PC-3 (cell line): ENCODE measurements around the gene C6orf136. TPM values are rescaled to one million over a fixed set of nuclear protein-coding genes. Genes with fewer than 3 reads are reported as not detected.
A peak's percentile ranks its signal among the peaks of the same experiment; 100 is the strongest.

Experiments
- ATAC-seq: fragments of 200-7000 bp; cut with Tn5 transposase; 2 replicates; pipeline ENCODE4 v1.9.1; 2020; ENCODE audit warnings: mild to moderate bottlenecking, moderate library complexity
- BruUV-seq: library from RNA; stranded (reverse); fragments of 400-500 nt; replicated peaks from 2 replicates; lab custom pipeline; 2021; lab: Mats Ljungman, UMichigan
- CTCF ChIA-PET: fragments of 300-600 bp; sonication (Branson Sonifier 250); formaldehyde crosslinking; loops from one replicate; lab custom pipeline; 2022; ENCODE audit warnings: antibody characterized with exemption; lab: Charles Lee
- POLR2A ChIA-PET: fragments of 300-600 bp; sonication (Branson Sonifier 250); formaldehyde crosslinking; loops from one replicate; lab custom pipeline; 2022; ENCODE audit warnings: antibody characterized with exemption; ENCODE audit not compliant: unreplicated experiment; lab: Charles Lee
- DNase-seq: peaks from one replicate; pipeline ENCODE4 v3.0.0-alpha.2; 2015
- H2AFZ ChIP-seq: fragments of 300-600 bp; sonication (generic); 2 replicates; pipeline ENCODE4 v1.6.0; 2016; ENCODE audit warnings: antibody characterized with exemption, low read length
- H3F3A ChIP-seq: fragments of 300-600 bp; sonication (generic); one replicate; pipeline ENCODE4 v1.6.0; 2017; ENCODE audit warnings: antibody characterized with exemption, low read length, control low read depth, mild to moderate bottlenecking; ENCODE audit not compliant: unreplicated experiment
- H3K27ac ChIP-seq: fragments of 300-600 bp; sonication (generic); 2 replicates; pipeline ENCODE4 v1.5.1; 2016; ENCODE audit warnings: mild to moderate bottlenecking, low read length
- H3K27me3 ChIP-seq: fragments of 300-600 bp; sonication (generic); 2 replicates; pipeline ENCODE4 v1.6.1; 2016; ENCODE audit warnings: low read length, mixed read lengths
- H3K36me3 ChIP-seq: fragments of 300-600 bp; sonication (generic); 2 replicates; pipeline ENCODE4 v1.6.1; 2016; ENCODE audit warnings: low read depth, mixed run types, low read length, mixed read lengths
- H3K4me1 ChIP-seq: fragments of 300-600 bp; sonication (generic); 2 replicates; pipeline ENCODE4 v1.5.1; 2016; ENCODE audit warnings: low read length; ENCODE audit not compliant: insufficient read depth
- H3K4me2 ChIP-seq: fragments of 300-600 bp; sonication (generic); 2 replicates; pipeline ENCODE4 v1.6.0; 2016; ENCODE audit warnings: low read length
- H3K4me3 ChIP-seq: fragments of 300-600 bp; sonication (generic); 2 replicates; pipeline ENCODE4 v1.5.1; 2016; ENCODE audit warnings: mild to moderate bottlenecking, low read length, mixed read lengths
- H3K79me2 ChIP-seq: fragments of 300-600 bp; sonication (generic); 2 replicates; pipeline ENCODE4 v1.6.1; 2017; ENCODE audit warnings: low read length, mixed read lengths
- H3K9ac ChIP-seq: fragments of 300-600 bp; sonication (generic); 2 replicates; pipeline ENCODE4 v1.6.0; 2016; ENCODE audit warnings: mild to moderate bottlenecking, low read length
- H3K9me2 ChIP-seq: fragments of 300-600 bp; sonication (generic); replicated peaks from 2 replicates; pipeline ENCODE4 v1.6.1; 2016; ENCODE audit warnings: mixed run types, low read length, mixed read lengths
- H3K9me3 ChIP-seq: fragments of 300-600 bp; sonication (generic); 2 replicates; pipeline ENCODE4 v1.6.1; 2016; ENCODE audit warnings: low read length, mixed read lengths
- H4K20me1 ChIP-seq: fragments of 300-600 bp; sonication (generic); 2 replicates; pipeline ENCODE4 v1.6.1; 2016; ENCODE audit warnings: low read length, mixed read lengths
- EZH2 ChIP-seq: fragments of 300-600 bp; sonication (generic); IDR thresholded peaks from one replicate; pipeline ENCODE4 v1.6.1; 2017; ENCODE audit warnings: antibody characterized with exemption, mild to moderate bottlenecking, low read length; ENCODE audit not compliant: unreplicated experiment
- EZH2phosphoT487 ChIP-seq: fragments of 300-600 bp; sonication (generic); IDR thresholded peaks from 2 replicates; pipeline ENCODE4 v1.6.1; 2018; ENCODE audit warnings: mild to moderate bottlenecking, antibody characterized with exemption, low read length, borderline replicate concordance
- intact Hi-C: fragments of 100-400 bp; cut with micrococcal nuclease; formaldehyde crosslinking; loops from 2 replicates; pipeline ENCODE4 v1.9.0; 2023
- total RNA-seq: library from RNA; depleted of rRNA; stranded (reverse); fragments of >200 nt; gene quantifications from 2 replicates; pipeline ENCODE4 v1.2.3, GENCODE V29; 2014
- TF ChIP-seq, protein P1 (sequence below): fragments of 300-600 bp; sonication (generic); conservative IDR thresholded peaks from 2 replicates; pipeline ENCODE4 v1.5.1; 2017; ENCODE audit warnings: antibody characterized with exemption, low read depth, mild to moderate bottlenecking, low read length

Gene C6orf136
- total RNA-seq, 1 experiment from 2014 or later = 18.7 TPM

GRCh38 chr6:30615219-30615957 is 31.5 kb upstream of the C6orf136 start:
- POLR2A ChIA-PET = interaction anchor here (0.5 to 0.9 kb wide), 9 partner anchors 22 to 1140 kb away, joined by 3 to 32 read pairs (median 7); partner anchors contain the start of genes ABCF1 and PRR3
- intact Hi-C loops = no loop called here
- ATAC-seq = no peak
- H3K27me3 ChIP-seq = no peaks in the 10 kb centered on the region
- peak overlapping the region; percentile 99 for H3K9ac ChIP-seq
- H3K36me3 ChIP-seq = peaks cover 23% of the 10 kb centered on the region
- peaks cover 42% of the 10 kb centered on the region for H4K20me1 ChIP-seq
- H3F3A ChIP-seq = peaks cover 25% of the 10 kb centered on the region
- TSS peak; percentile 16 for BruUV-seq
- peak; percentile 65 for DNase-seq
- H3K9me2 ChIP-seq = no peaks in the 10 kb centered on the region
- TF ChIP-seq EZH2 = no peak
- no peak for TF ChIP-seq EZH2phosphoT487
- TF ChIP-seq, protein P1, sequence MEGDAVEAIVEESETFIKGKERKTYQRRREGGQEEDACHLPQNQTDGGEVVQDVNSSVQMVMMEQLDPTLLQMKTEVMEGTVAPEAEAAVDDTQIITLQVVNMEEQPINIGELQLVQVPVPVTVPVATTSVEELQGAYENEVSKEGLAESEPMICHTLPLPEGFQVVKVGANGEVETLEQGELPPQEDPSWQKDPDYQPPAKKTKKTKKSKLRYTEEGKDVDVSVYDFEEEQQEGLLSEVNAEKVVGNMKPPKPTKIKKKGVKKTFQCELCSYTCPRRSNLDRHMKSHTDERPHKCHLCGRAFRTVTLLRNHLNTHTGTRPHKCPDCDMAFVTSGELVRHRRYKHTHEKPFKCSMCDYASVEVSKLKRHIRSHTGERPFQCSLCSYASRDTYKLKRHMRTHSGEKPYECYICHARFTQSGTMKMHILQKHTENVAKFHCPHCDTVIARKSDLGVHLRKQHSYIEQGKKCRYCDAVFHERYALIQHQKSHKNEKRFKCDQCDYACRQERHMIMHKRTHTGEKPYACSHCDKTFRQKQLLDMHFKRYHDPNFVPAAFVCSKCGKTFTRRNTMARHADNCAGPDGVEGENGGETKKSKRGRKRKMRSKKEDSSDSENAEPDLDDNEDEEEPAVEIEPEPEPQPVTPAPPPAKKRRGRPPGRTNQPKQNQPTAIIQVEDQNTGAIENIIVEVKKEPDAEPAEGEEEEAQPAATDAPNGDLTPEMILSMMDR = no peak
- H3K4me1 ChIP-seq = peaks cover 40% of the 10 kb centered on the region
- peak overlapping the region; percentile 99 for H3K4me2 ChIP-seq
- H3K79me2 ChIP-seq = peaks cover 72% of the 10 kb centered on the region
- H3K27ac ChIP-seq = peak overlapping the region; percentile 92
- H2AFZ ChIP-seq = no peak overlapping the region
- CTCF ChIA-PET = interaction anchor here (0.6 to 1.1 kb wide), 3 partner anchors 18 to 472 kb away, joined by 3 to 5 read pairs (median 4); partner anchors contain the start of gene VARS2
- H3K4me3 ChIP-seq = peak overlapping the region; percentile 86
- no peaks in the 10 kb centered on the region for H3K9me3 ChIP-seq

DNA sequence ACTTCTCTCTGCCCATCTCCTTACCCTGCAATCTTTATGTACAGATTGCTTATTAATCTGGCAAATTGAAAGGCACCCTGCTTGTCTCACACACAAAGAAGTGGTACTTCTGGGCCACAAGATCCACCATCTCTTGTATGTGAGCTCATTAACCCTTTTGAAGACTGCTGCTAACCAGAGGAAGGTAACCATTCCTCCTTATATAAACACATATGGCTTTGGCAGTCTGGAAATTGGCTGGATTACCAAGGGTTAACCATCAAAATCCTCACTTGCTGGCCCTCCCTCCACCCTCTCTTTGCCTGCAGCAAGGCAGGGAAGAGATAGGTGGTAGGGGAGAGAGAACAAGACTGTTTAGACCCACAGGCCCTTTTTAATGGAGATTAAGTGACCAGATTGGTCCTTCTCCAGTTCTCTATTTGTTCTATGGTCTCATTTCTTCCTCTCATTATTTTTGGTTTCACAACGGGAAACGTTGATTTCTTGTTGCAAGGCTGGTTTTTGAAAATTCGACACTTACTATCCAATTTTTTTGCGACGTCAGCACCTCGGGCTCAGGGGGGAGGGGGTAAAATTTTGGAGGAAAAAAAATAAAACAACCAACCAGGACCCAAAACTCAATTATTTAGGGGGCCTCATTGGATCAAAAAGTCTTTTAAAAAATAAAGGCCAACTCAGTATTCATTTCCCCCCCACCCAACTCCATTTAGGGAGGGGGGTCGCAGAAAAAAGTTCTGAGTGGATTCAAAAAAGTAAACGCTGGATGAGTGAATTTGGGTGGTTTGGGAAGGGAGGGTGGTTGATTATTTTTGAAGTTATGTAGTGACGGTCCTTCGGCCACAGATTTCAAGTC is 30.7 kb upstream of the C6orf136 start:
- TF ChIP-seq, protein P1 = no peak
- TF ChIP-seq EZH2phosphoT487 (no peak), EZH2 (no peak)
- BruUV-seq = no TSS peak
- POLR2A ChIA-PET = no interaction called here
- peaks cover 40% of the 10 kb centered on the region for H3K4me1 ChIP-seq
- H3K27me3 ChIP-seq = no peaks in the 10 kb centered on the region
- no peaks in the 10 kb centered on the region for H3K9me2 ChIP-seq
- ATAC-seq = no peak
- CTCF ChIA-PET = no interaction called here
- H4K20me1 ChIP-seq = peaks cover 42% of the 10 kb centered on the region
- intact Hi-C loops = no loop called here
- H3K4me3 ChIP-seq = peak overlapping the region; percentile 86
- H3K27ac ChIP-seq = peak overlapping the region; percentile 92
- H3K36me3 ChIP-seq = peaks cover 26% of the 10 kb centered on the region
- peak overlapping the region; percentile 99 for H3K4me2 ChIP-seq
- no peak for DNase-seq
- peak overlapping the region; percentile 99 for H3K9ac ChIP-seq
- H2AFZ ChIP-seq = no peak overlapping the region
- H3K9me3 ChIP-seq = no peaks in the 10 kb centered on the region
- peaks cover 69% of the 10 kb centered on the region for H3K79me2 ChIP-seq
- peaks cover 25% of the 10 kb centered on the region for H3F3A ChIP-seq
